ENCODE measurements around the gene AIF1.

DNA sequence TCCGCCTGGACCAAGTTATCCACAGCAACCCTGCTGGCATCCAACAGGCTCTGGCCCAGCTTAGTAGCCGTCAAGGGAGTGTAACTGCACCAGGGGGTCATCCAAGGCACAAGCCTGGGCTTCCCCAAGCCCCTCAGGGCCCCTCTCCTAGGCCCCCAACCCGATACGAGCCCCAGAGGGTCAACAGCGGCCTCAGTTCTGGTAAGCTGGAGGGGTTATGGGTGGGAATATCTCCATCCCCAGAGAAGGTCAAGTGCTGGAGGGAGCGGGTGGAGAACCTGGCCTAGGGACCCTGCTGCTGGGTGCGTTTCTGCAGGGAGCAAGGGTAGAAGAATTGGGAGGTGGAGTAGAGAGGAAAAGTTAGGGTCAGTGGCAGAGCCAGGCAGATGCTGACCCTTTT lies 18.4 kb downstream of the AIF1 start:
- TF ChIP-seq EZH2 (IDR thresholded peaks at IDR 0.05; ENCODE audit: low read depth, unreplicated experiment), result no peak
- no peak for TF ChIP-seq POLR2AphosphoS5 (IDR thresholded peaks at IDR 0.05; ENCODE audit: low read depth)
- no peak for TF ChIP-seq CTCF (conservative IDR thresholded peaks at IDR 0.05; ENCODE audit: low read depth in 2 of 2)
- no peak for TF ChIP-seq REST (IDR thresholded peaks at IDR 0.05; ENCODE audit: unreplicated experiment)
- no peak for TF ChIP-seq ZNF331 (CRISPR knock-in tag; IDR thresholded peaks at IDR 0.05; ENCODE audit: low read depth)
- TF ChIP-seq EZH2phosphoT487 (IDR thresholded peaks at IDR 0.05; ENCODE audit: unreplicated experiment), result no peak
- no peak for TF ChIP-seq CREB1 (CRISPR knock-in tag; IDR thresholded peaks at IDR 0.05; ENCODE audit: low read depth)
- TF ChIP-seq NANOG (IDR thresholded peaks at IDR 0.05; ENCODE audit: borderline replicate concordance), result no peak
- no peak for TF ChIP-seq ZNF462 (CRISPR knock-in tag; IDR thresholded peaks at IDR 0.05)
- TF ChIP-seq, protein P1, sequence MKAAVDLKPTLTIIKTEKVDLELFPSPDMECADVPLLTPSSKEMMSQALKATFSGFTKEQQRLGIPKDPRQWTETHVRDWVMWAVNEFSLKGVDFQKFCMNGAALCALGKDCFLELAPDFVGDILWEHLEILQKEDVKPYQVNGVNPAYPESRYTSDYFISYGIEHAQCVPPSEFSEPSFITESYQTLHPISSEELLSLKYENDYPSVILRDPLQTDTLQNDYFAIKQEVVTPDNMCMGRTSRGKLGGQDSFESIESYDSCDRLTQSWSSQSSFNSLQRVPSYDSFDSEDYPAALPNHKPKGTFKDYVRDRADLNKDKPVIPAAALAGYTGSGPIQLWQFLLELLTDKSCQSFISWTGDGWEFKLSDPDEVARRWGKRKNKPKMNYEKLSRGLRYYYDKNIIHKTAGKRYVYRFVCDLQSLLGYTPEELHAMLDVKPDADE (IDR thresholded peaks at IDR 0.05), result no peak
- TF ChIP-seq JUNB (IDR thresholded peaks at IDR 0.05; ENCODE audit: unreplicated experiment), result no peak
- no peak for TF ChIP-seq ZNF114 (CRISPR knock-in tag; IDR thresholded peaks at IDR 0.05)
